Measurements from ENCODE around the gene TBL1X. TPM values are rescaled to one million over a fixed set of nuclear protein-coding genes. Genes with fewer than 3 reads are reported as not detected.

TBL1X gene
- total and polyA plus RNA-seq, 2 of the 8 experiments (the other 6 are each of a cell fraction or from before 2014, with no cell fraction given) = 13.3 to 25.6 TPM

DNA sequence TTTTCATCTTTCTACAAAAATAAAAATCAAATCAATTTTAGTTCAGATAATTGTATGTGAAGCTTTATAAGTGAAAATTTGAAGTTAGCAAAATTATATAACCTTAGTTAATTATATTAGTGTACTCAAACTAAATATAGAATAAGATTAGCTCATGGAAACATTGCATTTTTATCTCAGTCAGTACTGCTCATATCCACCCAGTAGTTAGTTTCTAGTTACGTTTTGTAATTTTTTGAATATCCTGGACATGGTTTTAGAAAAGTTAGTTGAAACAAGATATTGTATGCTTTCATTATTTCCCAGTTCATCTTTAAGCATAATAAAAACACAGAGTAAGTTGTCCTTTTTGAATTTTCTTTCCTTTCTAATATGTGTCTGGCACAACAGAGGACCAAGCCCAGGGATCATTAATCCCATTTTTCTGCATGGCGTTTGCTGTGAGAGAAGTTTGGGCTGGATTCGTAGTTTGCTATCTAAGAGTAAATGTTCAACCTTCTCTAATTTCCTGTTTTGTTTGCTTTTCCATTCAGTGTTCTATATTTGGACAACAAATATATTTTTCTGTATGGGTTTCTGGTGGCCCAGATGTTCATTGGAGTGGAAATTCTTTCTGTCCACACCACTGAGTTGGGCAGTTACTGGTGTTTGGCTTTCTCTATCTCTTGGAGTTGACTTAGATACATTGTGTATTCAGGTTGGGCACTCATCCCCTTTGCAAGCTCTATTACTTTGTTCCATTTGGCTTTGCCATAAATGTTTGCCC is 12.1 kb downstream of the TBL1X start:
- no peak for FAIRE-seq
- Histone ChIP-seq H3K4me1 (replicated peaks in 1 of 4; ENCODE audit: control insufficient read depth in 3 of 4, insufficient read depth in 4 of 4, low read length in 3 of 4) (no peaks in the 10 kb centered on the region; a peak in 1 of 7 replicates), H3K23me2 (ENCODE audit: low read depth, low read length) (no peaks in the 10 kb centered on the region), H2BK12ac (ENCODE audit: low read depth, low read length) (no peak overlapping the region), H3K79me1 (ENCODE audit: low read depth, low read length) (no peaks in the 10 kb centered on the region; the same call in 1 of the 2 replicates), H3K4ac (replicated peaks; ENCODE audit: insufficient read length, low read depth, low read length) (no peak overlapping the region), H4K5ac (ENCODE audit: insufficient read length, low read depth, low read length) (no peak overlapping the region), H4K8ac (ENCODE audit: extremely low read depth, insufficient read depth, low read length) (no peak overlapping the region), H4K91ac (replicated peaks; ENCODE audit: insufficient read length, low read length) (no peak overlapping the region), H3K27me3 (replicated peaks in 1 of 4; ENCODE audit: control insufficient read depth in 3 of 4, extremely low read depth in 1 of 4, insufficient read depth in 3 of 4, low read length in 3 of 4) (no peaks in the 10 kb centered on the region), H3K56ac (replicated peaks; ENCODE audit: insufficient read length, low read depth, low read length) (no peak overlapping the region), H2AK5ac (ENCODE audit: low read depth, low read length) (no peak overlapping the region), H3K4me2 (ENCODE audit: insufficient read depth in 1 of 2, low read depth in 2 of 2, low read length in 2 of 2) (no peak overlapping the region), H2BK120ac (replicated peaks; ENCODE audit: low read depth, low read length) (no peak overlapping the region), H2BK5ac (ENCODE audit: low read depth, low read length) (no peak overlapping the region), H3K4me3 (ENCODE audit: extremely low read depth in 1 of 4, insufficient read depth in 2 of 4, low read depth in 3 of 4, low read length in 4 of 4) (no peak overlapping the region), H2BK20ac (ENCODE audit: low read length) (no peak overlapping the region), H2AFZ (ENCODE audit: low read length) (no peak overlapping the region), H3K18ac (ENCODE audit: extremely low read depth, low read length) (no peak overlapping the region), H2BK15ac (ENCODE audit: low read length) (no peak overlapping the region), H3K36me3 (ENCODE audit: control insufficient read depth in 2 of 4, insufficient read depth in 4 of 4, low read length in 3 of 4) (no peaks in the 10 kb centered on the region), H3K23ac (ENCODE audit: insufficient read length) (no peak overlapping the region), H3K9ac (replicated peaks in 1 of 4; ENCODE audit: extremely low read depth in 1 of 4, low read depth in 3 of 4, low read length in 3 of 4) (no peak overlapping the region), H3K14ac (ENCODE audit: insufficient read length) (no peak overlapping the region), H3K27ac (ENCODE audit: low read depth, low read length) (no peak overlapping the region), H3K9me3 (ENCODE audit: insufficient read depth in 2 of 2, low read depth in 1 of 2, low read length in 1 of 2) (no peaks in the 10 kb centered on the region), H4K20me1 (replicated peaks in 1 of 2; ENCODE audit: control insufficient read depth in 1 of 2, insufficient read depth in 2 of 2, low read length in 2 of 2) (no peaks in the 10 kb centered on the region), H3K79me2 (ENCODE audit: control insufficient read depth in 1 of 2, insufficient read depth in 2 of 2, low read length in 2 of 2) (peaks cover 0 to 62% of the 10 kb centered on the region in 2 experiments; a peak in 2 of 4 replicates)
- 85% methylated on average over 3 of the region's 3 CpGs; no CpG with 5 or more reads in 1 of the 2 experiments for WGBS, 2 experiments (ENCODE audit: extremely low coverage in 1 of 2, insufficient coverage in 1 of 2, insufficient read length in 1 of 2, insufficient replicate concordance in 2 of 2, low coverage in 1 of 2, low lambda C conversion rate in 2 of 2, missing lambda C conversion rate in 1 of 2)
- POLR2A ChIA-PET (ENCODE audit: partially characterized antibody) = no interaction called here
- CTCF ChIA-PET (ENCODE audit: partially characterized antibody) = no interaction called here
- no peak for DNase-seq (ENCODE audit: low read depth in 1 of 2, low spot score in 2 of 2)
- TF ChIP-seq TAF7 (optimal IDR thresholded peaks at IDR 0.05; ENCODE audit: borderline replicate concordance, low read depth, low read length) = no peak
- TF ChIP-seq E2F6 (IDR thresholded peaks at IDR 0.05) = no peak
- TF ChIP-seq CEBPB (IDR thresholded peaks at IDR 0.05; ENCODE audit: low read depth, low read length) = no peak
- no peak for TF ChIP-seq BRCA1 (IDR thresholded peaks at IDR 0.05; ENCODE audit: low read depth, low read length)
- TF ChIP-seq SIX5 (IDR thresholded peaks at IDR 0.05; ENCODE audit: low read depth, low read length) = no peak
- TF ChIP-seq RAD21 (IDR thresholded peaks at IDR 0.05 in 1 of 2, conservative IDR thresholded peaks at IDR 0.05 in 1 of 2; ENCODE audit: low read depth in 2 of 2, low read length in 2 of 2) = no peak
- no peak for TF ChIP-seq TEAD4 (IDR thresholded peaks at IDR 0.05; ENCODE audit: low read depth, low read length)
- TF ChIP-seq BACH1 (IDR thresholded peaks at IDR 0.05; ENCODE audit: low read length) = no peak
- TF ChIP-seq POLR2AphosphoS5 (IDR thresholded peaks at IDR 0.05; ENCODE audit: low read depth, low read length) = no peak
- TF ChIP-seq HDAC2 (IDR thresholded peaks at IDR 0.05; ENCODE audit: borderline replicate concordance in 1 of 2, low read depth in 2 of 2, low read length in 2 of 2) = no peak
- no peak for TF ChIP-seq CTBP2 (IDR thresholded peaks at IDR 0.05; ENCODE audit: borderline replicate concordance, insufficient read depth, insufficient read length, low read length)
- TF ChIP-seq POLR2A (IDR thresholded peaks at IDR 0.05; ENCODE audit: control extremely low read depth in 1 of 2, low read depth in 2 of 2, low read length in 2 of 2) = no peak
- TF ChIP-seq HDAC6 (IDR thresholded peaks at IDR 0.05; ENCODE audit: low read depth, low read length) = no peak

All from H1 (cell line).